Endothelial cell of umbilical vein (primary cell): ENCODE data around the gene ALDH4A1. TPM values are rescaled to one million over a fixed set of nuclear protein-coding genes. Genes with fewer than 3 reads are reported as not detected.

Source experiments
- BruUV-seq: library from RNA; stranded (reverse); fragments of 400-500 nt; replicated peaks from 2 replicates; lab custom pipeline; 2021; lab: Mats Ljungman, UMichigan
- CTCF ChIA-PET: fragments of 300-600, 350-600 bp; sonication (Branson Sonifier 250); formaldehyde crosslinking; loops from one replicate; lab custom pipeline; 2021; ENCODE audit warnings: antibody characterized with exemption, inconsistent platforms; lab: Charles Lee
- POLR2A ChIA-PET: fragments of 300-600, 350-600 bp; sonication (Branson Sonifier 250); formaldehyde crosslinking; loops from one replicate; lab custom pipeline; 2021; ENCODE audit warnings: antibody characterized with exemption, inconsistent platforms; lab: Charles Lee
- DNase-seq: peaks from one replicate; pipeline ENCODE4 v3.0.0-alpha.2; 2011; ENCODE audit warnings: low read depth, low spot score
- FAIRE-seq: peaks from 2 replicates; lab custom pipeline; 2011; peaks lifted over from hg19 to GRCh38; lab: Jason Lieb, UNC
- H2AFZ ChIP-seq: 2 replicates; pipeline ENCODE4 v1.6.0; 2012; ENCODE audit warnings: low read depth, low read length, control low read depth, inconsistent platforms
- H3K27ac ChIP-seq: 2 replicates; pipeline ENCODE4 v1.5.1; 2011; ENCODE audit warnings: low read depth, mild to moderate bottlenecking, control low read depth, low read length, moderate library complexity; ENCODE audit not compliant: insufficient read depth
- H3K27me3 ChIP-seq, 2 experiments: 2 replicates each; pipeline versions ENCODE4 v1.6.0 to v1.6.1; 2011; ENCODE audit warnings: low read length in 2 of 2, mixed read lengths in 1 of 2; ENCODE audit not compliant: control insufficient read depth in 2 of 2, insufficient read depth in 2 of 2
- H3K36me3 ChIP-seq, 2 experiments: 2 replicates in 1 of 2; 3 replicates in 1 of 2; pipeline ENCODE4 v1.5.1; 2011; ENCODE audit warnings: low read length in 2 of 2, mild to moderate bottlenecking in 1 of 2, moderate library complexity in 1 of 2; ENCODE audit not compliant: control insufficient read depth in 2 of 2, insufficient read depth in 2 of 2; ENCODE audit errors: extremely low read depth in 1 of 2
- H3K4me1 ChIP-seq: 3 replicates; pipeline ENCODE4 v1.5.1; 2011; ENCODE audit warnings: mild to moderate bottlenecking, low read length; ENCODE audit not compliant: control insufficient read depth, insufficient read depth; ENCODE audit errors: extremely low read depth
- H3K4me2 ChIP-seq: 2 replicates; pipeline ENCODE4 v1.6.1; 2011; ENCODE audit warnings: low read length, control low read depth, mixed read lengths; ENCODE audit not compliant: insufficient read depth
- H3K4me3 ChIP-seq, 3 experiments: fragments of 200-600 bp in 1 of 3; sonication (generic), shearing (Covaris generic) in 1 of 3; replicated peaks in 1 of 3; 2 replicates each; pipeline ENCODE4 v1.5.1; 2011 to 2016; ENCODE audit warnings: control low read depth in 3 of 3, low read length in 3 of 3, mild to moderate bottlenecking in 2 of 3, inconsistent platforms in 1 of 3, low read depth in 1 of 3, moderate library complexity in 1 of 3; ENCODE audit not compliant: insufficient read depth in 1 of 3
- H3K79me2 ChIP-seq: 2 replicates; pipeline ENCODE4 v1.6.0; 2012; ENCODE audit warnings: low read length, inconsistent platforms; ENCODE audit not compliant: control insufficient read depth, insufficient read depth
- H3K9ac ChIP-seq: replicated peaks from 2 replicates; pipeline ENCODE3; 2011; ENCODE audit warnings: low read length, control low read depth; ENCODE audit not compliant: insufficient read depth; ENCODE audit errors: extremely low read depth
- H3K9me1 ChIP-seq: replicated peaks from 3 replicates; pipeline ENCODE4 v1.6.0; 2011; ENCODE audit warnings: mild to moderate bottlenecking, low read length; ENCODE audit not compliant: control insufficient read depth, insufficient read depth; ENCODE audit errors: extremely low read depth
- H3K9me3 ChIP-seq: replicated peaks from 2 replicates; pipeline ENCODE4 v1.5.1; 2012; ENCODE audit warnings: low read length, inconsistent platforms; ENCODE audit not compliant: control insufficient read depth, insufficient read depth
- H4K20me1 ChIP-seq: replicated peaks from 2 replicates; pipeline ENCODE3; 2011; ENCODE audit warnings: mild to moderate bottlenecking, low read length; ENCODE audit not compliant: control insufficient read depth, insufficient read depth; ENCODE audit errors: extremely low read depth
- EZH2 ChIP-seq: IDR thresholded peaks from 2 replicates; pipeline ENCODE4 v1.6.1; 2012; ENCODE audit warnings: borderline replicate concordance, low read depth, mild to moderate bottlenecking, moderate library complexity, low read length, inconsistent platforms; ENCODE audit not compliant: severe bottlenecking
- FOS ChIP-seq: IDR thresholded peaks from 2 replicates; pipeline ENCODE4 v1.6.1; 2011; ENCODE audit warnings: mild to moderate bottlenecking, low read length, moderate library complexity, borderline replicate concordance; ENCODE audit not compliant: insufficient read depth
- GATA2 ChIP-seq: IDR thresholded peaks from 2 replicates; pipeline ENCODE4 v1.7.0; 2011; ENCODE audit warnings: low read depth, mild to moderate bottlenecking, moderate library complexity, mixed read lengths, low read length; ENCODE audit not compliant: insufficient read length, insufficient read depth
- JUN ChIP-seq: IDR thresholded peaks from 2 replicates; pipeline ENCODE4 v1.6.1; 2011; ENCODE audit warnings: borderline replicate concordance, low read depth; ENCODE audit not compliant: insufficient read length, insufficient read depth
- MYC ChIP-seq: IDR thresholded peaks from one replicate; pipeline ENCODE4 v1.6.1; 2011; ENCODE audit warnings: mild to moderate bottlenecking, low read depth, low read length
- POLR2A ChIP-seq: IDR thresholded peaks from 2 replicates; pipeline ENCODE4 v1.6.1; 2012; ENCODE audit warnings: low read depth, mild to moderate bottlenecking, control low read depth, low read length
- POLR2AphosphoS5 ChIP-seq: IDR thresholded peaks from 2 replicates; pipeline ENCODE4 v1.6.1; 2012; ENCODE audit warnings: low read depth, mild to moderate bottlenecking, control low read depth, low read length, moderate library complexity; ENCODE audit not compliant: insufficient read depth
- dilution Hi-C: fragments of 300-500 bp; cut with MboI; formaldehyde crosslinking; loops from one replicate; pipeline ENCODE4 v1.15.0; 2019; ENCODE audit warnings: low sequenced_read_pairs; ENCODE audit not compliant: extremely low pct_ligation_motif_present
- intact Hi-C: fragments of 100-400 bp; cut with micrococcal nuclease; formaldehyde crosslinking; loops from one replicate; pipeline ENCODE4 v1.10.0; 2022
- polyA plus RNA-seq, 4 experiments: library from polyadenylated mRNA; depleted of rRNA in 3 of 4; stranded (reverse) in 3 of 4; unstranded in 1 of 4; fragments of >200 nt; gene quantifications; 2 replicates each; pipeline versions ENCODE4 v1.2.1 to v1.2.3, GENCODE V29; 2011 to 2012; ENCODE audit warnings: missing spikeins in 1 of 4
- total RNA-seq: library from RNA; stranded (reverse); gene quantifications from 2 replicates; pipeline ENCODE4 v1.2.3, GENCODE V29; 2021
- TF ChIP-seq, protein P1 (sequence below), 2 donors: IDR thresholded peaks; 1 replicate in 1 of 2; 2 replicates in 1 of 2; pipeline ENCODE4 v1.5.1; 2011; ENCODE audit warnings: low read length in 2 of 2, mild to moderate bottlenecking in 2 of 2, moderate library complexity in 2 of 2, control low read depth in 1 of 2, inconsistent platforms in 1 of 2, low read depth in 1 of 2; ENCODE audit not compliant: insufficient read depth in 1 of 2; ENCODE audit errors: extremely low read depth in 1 of 2

ALDH4A1 gene
- total and polyA plus RNA-seq, 2 donors (not counting 3 experiments of a cell fraction or from before 2014, with no cell fraction given) = 17.4 to 18.5 TPM

DNA sequence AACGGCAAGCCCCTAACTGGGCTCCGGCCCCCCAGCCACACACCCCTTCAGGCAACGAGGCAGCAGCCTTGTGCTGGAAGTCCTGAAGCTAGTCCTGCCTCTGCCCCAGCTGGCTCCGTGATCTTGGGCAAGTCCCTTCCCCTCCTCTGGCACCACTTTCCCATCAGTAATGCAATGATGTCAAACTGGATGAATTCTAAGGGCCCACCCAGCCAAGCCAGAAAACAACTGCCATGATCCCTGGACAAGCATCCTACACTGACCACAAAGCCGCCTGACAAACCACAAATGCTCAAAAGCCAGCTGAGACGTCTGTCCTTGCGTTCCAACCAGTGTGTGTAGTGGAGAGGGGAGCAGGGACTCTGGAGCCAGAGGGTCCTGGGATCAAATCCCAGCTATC, 27.3 kb upstream of the ALDH4A1 start:
- BruUV-seq = no TSS peak
- dilution Hi-C loops (no loop called here), intact Hi-C loops (no loop called here)
- no peaks in the 10 kb centered on the region for H3K27me3 ChIP-seq
- H3K9me1 ChIP-seq = no peaks in the 10 kb centered on the region
- DNase-seq (no peak), FAIRE-seq (no peak)
- no peak overlapping the region for H3K27ac ChIP-seq
- H4K20me1 ChIP-seq = no peaks in the 10 kb centered on the region
- CTCF ChIA-PET = interaction anchor here (1.4 to 4.3 kb wide), 4 partner anchors 15 to 43 kb away, joined by 3 to 26 read pairs (median 6); no protein-coding TSS in a partner anchor
- no peak for TF ChIP-seq FOS
- TF ChIP-seq MYC = no peak
- TF ChIP-seq EZH2 = no peak
- TF ChIP-seq, protein P1, sequence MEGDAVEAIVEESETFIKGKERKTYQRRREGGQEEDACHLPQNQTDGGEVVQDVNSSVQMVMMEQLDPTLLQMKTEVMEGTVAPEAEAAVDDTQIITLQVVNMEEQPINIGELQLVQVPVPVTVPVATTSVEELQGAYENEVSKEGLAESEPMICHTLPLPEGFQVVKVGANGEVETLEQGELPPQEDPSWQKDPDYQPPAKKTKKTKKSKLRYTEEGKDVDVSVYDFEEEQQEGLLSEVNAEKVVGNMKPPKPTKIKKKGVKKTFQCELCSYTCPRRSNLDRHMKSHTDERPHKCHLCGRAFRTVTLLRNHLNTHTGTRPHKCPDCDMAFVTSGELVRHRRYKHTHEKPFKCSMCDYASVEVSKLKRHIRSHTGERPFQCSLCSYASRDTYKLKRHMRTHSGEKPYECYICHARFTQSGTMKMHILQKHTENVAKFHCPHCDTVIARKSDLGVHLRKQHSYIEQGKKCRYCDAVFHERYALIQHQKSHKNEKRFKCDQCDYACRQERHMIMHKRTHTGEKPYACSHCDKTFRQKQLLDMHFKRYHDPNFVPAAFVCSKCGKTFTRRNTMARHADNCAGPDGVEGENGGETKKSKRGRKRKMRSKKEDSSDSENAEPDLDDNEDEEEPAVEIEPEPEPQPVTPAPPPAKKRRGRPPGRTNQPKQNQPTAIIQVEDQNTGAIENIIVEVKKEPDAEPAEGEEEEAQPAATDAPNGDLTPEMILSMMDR (IDR thresholded peaks at IDR 0.05; ENCODE audit: extremely low read depth in 1 of 2, insufficient read depth in 1 of 2, low read depth in 1 of 2, low read length in 2 of 2) = no peak
- TF ChIP-seq JUN = no peak
- no peak for TF ChIP-seq GATA2
- no peak for TF ChIP-seq POLR2A
- TF ChIP-seq POLR2AphosphoS5 = no peak
- peaks cover 69% of the 10 kb centered on the region for H3K79me2 ChIP-seq
- POLR2A ChIA-PET = no interaction called here
- H3K9ac ChIP-seq = no peak overlapping the region
- H3K4me3 ChIP-seq = no peak overlapping the region
- no peak overlapping the region for H3K4me2 ChIP-seq
- peaks cover 36% of the 10 kb centered on the region for H3K4me1 ChIP-seq
- no peak overlapping the region for H2AFZ ChIP-seq
- no peaks in the 10 kb centered on the region for H3K9me3 ChIP-seq
- H3K36me3 ChIP-seq = no peaks in the 10 kb centered on the region
